Omental fat pad (tissue), 4 donors: ENCODE results near the gene B3GALT2. TPM values are rescaled to one million over a fixed set of nuclear protein-coding genes. Genes with fewer than 3 reads are reported as not detected.

ENCODE experiments used
- ATAC-seq: fragments of 150-250 bp; one replicate; pipeline ENCODE4 v1.9.1; 2016; ENCODE audit warnings: mild to moderate bottlenecking, moderate library complexity; ENCODE audit not compliant: low FRiP score
- DNase-seq: peaks from one replicate; pipeline ENCODE4 v3.0.0-alpha.2; 2019; ENCODE audit warnings: low spot score
- total RNA-seq, 4 donors: library from RNA; depleted of rRNA; stranded (reverse); fragments of >200 nt; gene quantifications; one replicate each; pipeline ENCODE4 v1.1.0, GENCODE V29; 2016
- TF ChIP-seq, protein P1 (sequence below), 3 donors: fragments of 450-650 bp; IDR thresholded peaks; one replicate each; pipeline ENCODE4 v1.5.1; 2016 to 2017; ENCODE audit warnings: antibody characterized with exemption in 3 of 3, mild to moderate bottlenecking in 3 of 3, moderate library complexity in 2 of 3

B3GALT2 gene
- total RNA-seq, 4 donors from 2014 or later: 0.25 to 1.3 (median 0.74) TPM

DNA sequence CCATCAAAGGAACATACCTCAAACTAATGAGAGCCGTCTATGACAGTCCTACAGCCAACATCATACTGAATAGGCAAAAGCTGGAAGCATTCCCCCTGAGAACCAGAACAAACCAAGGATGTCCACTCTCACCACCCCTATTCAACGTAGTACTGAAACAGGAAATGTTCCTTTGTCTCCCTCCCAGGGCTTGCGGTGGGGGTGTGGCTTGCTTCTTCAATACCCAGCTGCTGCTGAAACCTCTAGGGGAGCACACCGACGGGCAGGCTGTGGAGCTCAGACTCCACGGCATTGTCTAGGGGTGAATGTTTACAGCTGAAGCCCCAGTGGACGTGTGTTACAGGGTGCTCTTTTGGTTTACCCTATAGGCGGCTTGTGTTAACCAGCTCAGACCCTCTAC, 30.5 kb upstream of the B3GALT2 start:
- TF ChIP-seq, protein P1, sequence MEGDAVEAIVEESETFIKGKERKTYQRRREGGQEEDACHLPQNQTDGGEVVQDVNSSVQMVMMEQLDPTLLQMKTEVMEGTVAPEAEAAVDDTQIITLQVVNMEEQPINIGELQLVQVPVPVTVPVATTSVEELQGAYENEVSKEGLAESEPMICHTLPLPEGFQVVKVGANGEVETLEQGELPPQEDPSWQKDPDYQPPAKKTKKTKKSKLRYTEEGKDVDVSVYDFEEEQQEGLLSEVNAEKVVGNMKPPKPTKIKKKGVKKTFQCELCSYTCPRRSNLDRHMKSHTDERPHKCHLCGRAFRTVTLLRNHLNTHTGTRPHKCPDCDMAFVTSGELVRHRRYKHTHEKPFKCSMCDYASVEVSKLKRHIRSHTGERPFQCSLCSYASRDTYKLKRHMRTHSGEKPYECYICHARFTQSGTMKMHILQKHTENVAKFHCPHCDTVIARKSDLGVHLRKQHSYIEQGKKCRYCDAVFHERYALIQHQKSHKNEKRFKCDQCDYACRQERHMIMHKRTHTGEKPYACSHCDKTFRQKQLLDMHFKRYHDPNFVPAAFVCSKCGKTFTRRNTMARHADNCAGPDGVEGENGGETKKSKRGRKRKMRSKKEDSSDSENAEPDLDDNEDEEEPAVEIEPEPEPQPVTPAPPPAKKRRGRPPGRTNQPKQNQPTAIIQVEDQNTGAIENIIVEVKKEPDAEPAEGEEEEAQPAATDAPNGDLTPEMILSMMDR (IDR thresholded peaks at IDR 0.05): no peak
- DNase-seq (no peak), ATAC-seq (no peak)

DNA sequence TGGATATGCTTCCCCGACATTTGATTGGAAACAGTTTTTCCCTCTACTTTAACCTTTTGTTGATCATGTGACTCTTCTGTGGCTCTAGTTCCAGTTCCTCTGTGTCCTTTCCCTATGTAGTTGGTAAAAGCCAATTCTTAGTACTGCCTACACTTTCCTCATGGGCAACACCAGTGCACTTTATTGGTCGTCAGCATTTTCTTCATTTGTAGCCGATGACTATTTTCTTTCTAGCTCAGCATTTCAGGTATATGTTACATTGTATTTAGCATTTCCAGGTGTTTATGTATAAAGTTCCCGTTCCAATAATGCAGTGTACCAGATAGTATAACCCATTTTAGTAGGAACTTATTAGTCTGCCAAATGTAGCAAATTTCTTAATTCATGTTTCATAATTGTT, 27.6 kb upstream of the B3GALT2 start:
- DNase-seq: no peak
- TF ChIP-seq, protein P1 (IDR thresholded peaks at IDR 0.05): no peak

DNA sequence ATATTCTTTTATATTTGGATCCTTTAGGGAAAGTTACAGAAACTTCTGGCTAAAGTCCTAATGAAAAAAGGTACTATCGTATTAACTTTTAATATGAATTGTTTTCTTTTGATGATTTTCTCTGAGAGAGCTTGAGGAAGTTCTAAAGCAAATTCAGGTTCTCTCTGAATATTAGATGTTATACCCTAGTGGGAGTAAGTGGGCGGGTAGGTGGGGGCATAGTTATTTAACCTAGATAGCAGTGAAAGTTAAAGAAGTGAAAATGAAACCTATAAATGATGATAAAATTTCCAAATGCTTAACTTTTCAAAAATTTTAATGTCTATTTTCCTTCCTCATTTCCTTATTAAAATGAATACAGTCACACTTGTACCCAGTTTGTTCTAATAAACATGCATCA, 26.2 kb upstream of the B3GALT2 start:
- DNase-seq (no peak), ATAC-seq (no peak)
- TF ChIP-seq, protein P1 (IDR thresholded peaks at IDR 0.05): no peak

More for the DNA sequence above, 27.6 kb upstream of the B3GALT2 start:
- ATAC-seq: no peak

DNA sequence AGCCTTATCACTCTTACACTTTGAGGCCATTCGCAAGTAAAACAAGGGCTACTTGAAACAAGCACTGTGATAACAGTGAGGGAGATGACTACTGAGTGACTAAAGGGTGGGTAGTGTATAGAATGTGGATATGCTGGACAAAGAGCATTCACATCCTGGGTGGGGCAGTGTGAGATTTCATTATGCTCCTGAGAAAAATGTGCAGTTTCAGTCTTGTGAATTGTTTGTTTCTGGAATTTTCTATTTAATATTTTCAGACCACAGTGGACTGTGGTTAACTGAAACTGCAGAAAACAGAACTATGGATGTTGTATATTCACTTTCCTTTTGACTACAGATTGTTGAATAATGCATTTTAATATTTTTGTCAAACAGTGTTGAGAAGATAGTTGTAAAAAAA, 25.1 kb upstream of the B3GALT2 start:
- no peak for DNase-seq
- TF ChIP-seq, protein P1 (IDR thresholded peaks at IDR 0.05): no peak
- no peak for ATAC-seq

DNA sequence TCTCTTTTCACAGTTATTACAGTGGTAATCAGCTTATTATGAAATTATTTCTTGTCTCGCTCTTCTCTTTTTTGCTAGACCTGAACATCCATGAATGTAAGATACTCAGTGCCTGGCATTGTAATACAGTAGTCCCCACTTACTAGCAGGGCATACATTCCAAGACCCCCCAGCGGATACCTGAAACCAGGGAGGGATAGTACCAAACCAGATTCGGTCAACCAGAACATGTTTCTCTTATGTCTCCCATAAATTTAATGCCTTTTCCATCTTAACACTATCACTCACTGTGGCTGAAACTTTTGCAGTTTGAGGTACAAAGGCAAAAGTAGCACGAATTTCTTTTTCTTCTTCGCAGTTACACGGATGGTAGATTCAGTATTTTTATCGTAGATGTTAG, 24.6 kb upstream of the B3GALT2 start:
- TF ChIP-seq, protein P1 (IDR thresholded peaks at IDR 0.05): no peak
- no peak for DNase-seq

DNA sequence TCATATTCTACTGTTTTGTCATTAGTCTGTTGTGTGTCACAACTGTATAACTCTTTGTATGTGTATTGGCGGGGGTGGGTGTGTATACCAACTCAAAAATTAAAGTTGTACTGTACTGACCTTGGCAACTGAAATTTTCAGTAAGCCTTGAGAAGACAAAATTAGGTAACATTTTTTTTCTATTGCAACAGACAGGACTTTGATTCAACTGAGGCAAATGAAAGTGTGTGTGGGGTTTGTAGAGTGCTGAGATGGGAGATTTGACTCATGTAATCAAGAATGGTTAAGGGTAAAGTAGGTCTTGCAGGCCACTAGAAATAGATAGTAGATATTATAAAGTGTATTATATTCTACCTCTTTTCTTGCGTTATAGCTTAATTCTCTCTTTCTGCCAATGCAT, 14.6 kb upstream of the B3GALT2 start:
- TF ChIP-seq, protein P1 (IDR thresholded peaks at IDR 0.05): no peak
- DNase-seq (no peak), ATAC-seq (no peak)

More for the DNA sequence above, 24.6 kb upstream of the B3GALT2 start:
- ATAC-seq: no peak

DNA sequence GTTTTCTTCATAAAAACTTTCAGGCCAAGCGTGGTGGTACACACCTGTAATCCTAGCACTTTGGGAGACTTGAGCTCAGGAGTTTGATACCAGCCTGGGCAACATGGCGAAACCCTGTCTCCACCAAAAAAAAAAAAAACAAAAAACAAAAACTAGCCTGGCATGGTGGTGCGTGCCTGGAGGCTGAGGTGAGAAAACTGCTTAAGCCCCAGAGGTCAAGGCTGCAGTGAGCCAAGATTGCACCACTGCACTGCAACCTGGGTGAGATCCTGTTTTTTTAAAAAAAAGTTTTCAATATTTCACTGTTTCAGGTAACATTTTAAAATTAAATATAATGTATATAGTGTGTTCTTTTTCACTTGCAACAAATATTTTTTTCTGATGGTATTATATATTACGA, 13.5 kb upstream of the B3GALT2 start:
- ATAC-seq (no peak), DNase-seq (no peak)
- TF ChIP-seq, protein P1 (IDR thresholded peaks at IDR 0.05): no peak
